Cardiac muscle cell (in vitro differentiated cells and primary cell): ENCODE measurements around the gene CHCT1. TPM values are rescaled to one million over a fixed set of nuclear protein-coding genes. Genes with fewer than 3 reads are reported as not detected.
"Not testable (repeated sequence)": the region's sequence is repeated elsewhere in the genome, so short reads cannot be mapped to it uniquely, and the experiment has no call there.

Experiments
- DNase-seq, 2 donors: peaks; one replicate each; pipeline versions ENCODE4 v3.0.0 to v3.0.0-alpha.2; 2010 to 2017; ENCODE audit warnings: low read depth in 1 of 2, low spot score in 1 of 2
- H3K27ac ChIP-seq: fragments of 200-600 bp; sonication (generic); 2 replicates; pipeline ENCODE4 v1.5.1; 2016
- H3K27me3 ChIP-seq: fragments of 200-600 bp; sonication (generic); 2 replicates; pipeline ENCODE4 v1.6.0; 2016; ENCODE audit warnings: control low read depth
- H3K36me3 ChIP-seq: fragments of 200-600 bp; sonication (generic); 2 replicates; pipeline ENCODE4 v1.5.1; 2016; ENCODE audit warnings: control low read depth
- H3K4me1 ChIP-seq: fragments of 200-600 bp; sonication (generic); 2 replicates; pipeline ENCODE4 v1.8.1; 2017; ENCODE audit warnings: low read depth, mild to moderate bottlenecking, mixed run types
- H3K4me3 ChIP-seq: fragments of 200-600 bp; sonication (generic); 2 replicates; pipeline ENCODE4 v1.5.1; 2016; ENCODE audit warnings: mild to moderate bottlenecking
- H3K9me3 ChIP-seq: fragments of 200-600 bp; sonication (generic); 2 replicates; pipeline ENCODE4 v1.5.1; 2017; ENCODE audit warnings: low read depth, mild to moderate bottlenecking, control low read depth
- CTCF ChIP-seq: IDR thresholded peaks from 2 replicates; pipeline ENCODE4 v1.5.1; 2012; ENCODE audit warnings: low read depth, mild to moderate bottlenecking, low read length
- polyA plus RNA-seq: library from polyadenylated mRNA; unstranded; fragments of >200 nt; fragmentation: Nextera tagmentation; extraction: Ambion mirVana; gene quantifications from 2 replicates; pipeline ENCODE4 v1.2.1, GENCODE V29; 2016
- total RNA-seq: library from RNA; depleted of rRNA; stranded (reverse); fragments of >200 nt; gene quantifications from 2 replicates; pipeline ENCODE4 v1.2.3, GENCODE V29; 2016

CHCT1 gene
- total RNA-seq (not detected in 2 replicates), polyA plus RNA-seq (0.76 TPM in 1 of 2 replicates, not detected in the other)

- Histone ChIP-seq H3K4me3 (peak within 1 kb of the TSS; percentile 27), H3K9me3 (no peaks in the 10 kb centered on the region), H3K36me3 (no peaks in the 10 kb centered on the region), H3K27ac (no peak within 1 kb of the TSS), H3K27me3 (no peaks in the 10 kb centered on the region), H3K4me1 (no peaks in the 10 kb centered on the region)
- no peak for TF ChIP-seq CTCF
- no peak for DNase-seq
These were observed at the start of gene CHCT1 for GRCh38 chr17:60422162-60422665. CHCT1 (plus strand) TSS chr17:60422489; CDS start chr17:60422593, 104 bp downstream.

- H3K27ac ChIP-seq, result no peak overlapping the region
These were observed 49.4 kb upstream of the CHCT1 start for GRCh38 chr17:60372790-60373483.

GRCh38 chr17:60378187-60378586 lies 44.1 kb upstream of the CHCT1 start:
- not testable (repeated sequence) for H3K27me3 ChIP-seq, DNase-seq, H3K4me1 ChIP-seq, H3K4me3 ChIP-seq, H3K9me3 ChIP-seq, H3K27ac ChIP-seq, H3K36me3 ChIP-seq

More at GRCh38 chr17:60372790-60373483, 49.4 kb upstream of the CHCT1 start:
- Histone ChIP-seq H3K9me3 (no peaks in the 10 kb centered on the region), H3K27me3 (no peaks in the 10 kb centered on the region), H3K4me3 (no peak overlapping the region), H3K4me1 (no peaks in the 10 kb centered on the region), H3K36me3 (no peaks in the 10 kb centered on the region)
- peak in 1 of 2 donors; percentile 40 for DNase-seq
- TF ChIP-seq CTCF, result no peak

- H3K4me1 ChIP-seq, H3K9me3 ChIP-seq, H3K27ac ChIP-seq, H3K36me3 ChIP-seq, H3K4me3 ChIP-seq, H3K27me3 ChIP-seq, DNase-seq: not testable (repeated sequence)
These were observed 42.8 kb upstream of the CHCT1 start for GRCh38 chr17:60379461-60379860.

GRCh38 chr17:60381958-60382357 lies 40.3 kb upstream of the CHCT1 start:
- Histone ChIP-seq H3K4me3 (no peak overlapping the region), H3K36me3 (no peaks in the 10 kb centered on the region), H3K27ac (no peak overlapping the region), H3K4me1 (peaks cover 15% of the 10 kb centered on the region), H3K27me3 (no peaks in the 10 kb centered on the region), H3K9me3 (no peaks in the 10 kb centered on the region)
- TF ChIP-seq CTCF, result no peak
- DNase-seq, result no peak

- no peaks in the 10 kb centered on the region for H3K27me3 ChIP-seq
- H3K4me1 ChIP-seq, result peaks cover 21% of the 10 kb centered on the region
- H3K36me3 ChIP-seq, result no peaks in the 10 kb centered on the region
- H3K9me3 ChIP-seq, result no peaks in the 10 kb centered on the region
- no peak overlapping the region for H3K4me3 ChIP-seq
- no peak for TF ChIP-seq CTCF
- H3K27ac ChIP-seq, result no peak overlapping the region
- DNase-seq, result no peak
These were observed 38.9 kb upstream of the CHCT1 start for GRCh38 chr17:60383379-60383778.

- not testable (repeated sequence) for DNase-seq, H3K27ac ChIP-seq, H3K9me3 ChIP-seq, H3K4me3 ChIP-seq, H3K36me3 ChIP-seq, H3K27me3 ChIP-seq
- H3K4me1 ChIP-seq, result peaks cover 29% of the 10 kb centered on the region
These were observed 37.4 kb upstream of the CHCT1 start for GRCh38 chr17:60384921-60385320.
